Ishikawa (cell line): ENCODE measurements around the gene TMA7.

Source experiments
- CEBPB ChIP-seq: IDR thresholded peaks from 2 replicates; pipeline ENCODE4 v1.6.1; 2012
- CREB1 ChIP-seq: IDR thresholded peaks from 2 replicates; pipeline ENCODE4 v1.6.1; 2012; ENCODE audit warnings: low read depth
- EGR1 ChIP-seq: IDR thresholded peaks from 2 replicates; pipeline ENCODE4 v1.6.1; 2012
- EP300 ChIP-seq: IDR thresholded peaks from 2 replicates; pipeline ENCODE4 v1.6.1; 2012; ENCODE audit warnings: borderline replicate concordance
- NFIC ChIP-seq: IDR thresholded peaks from 2 replicates; pipeline ENCODE4 v1.6.1; 2012
- RAD21 ChIP-seq: IDR thresholded peaks from 2 replicates; pipeline ENCODE4 v1.6.1; 2012; ENCODE audit warnings: low read depth
- TAF1 ChIP-seq: IDR thresholded peaks from 2 replicates; pipeline ENCODE4 v1.6.1; 2012; ENCODE audit warnings: low read depth, mild to moderate bottlenecking
- TEAD4 ChIP-seq: IDR thresholded peaks from 2 replicates; pipeline ENCODE4 v1.6.1; 2012
- YY1 ChIP-seq: IDR thresholded peaks from 2 replicates; pipeline ENCODE4 v1.6.1; 2012; ENCODE audit warnings: low read depth
- ZBTB7A ChIP-seq: IDR thresholded peaks from 2 replicates; pipeline ENCODE4 v1.6.1; 2012; ENCODE audit warnings: low read depth
- TF ChIP-seq, protein P1 (sequence below): IDR thresholded peaks from 2 replicates; pipeline ENCODE4 v1.6.1; 2012
- TF ChIP-seq, protein P2 (sequence below): IDR thresholded peaks from 2 replicates; pipeline ENCODE4 v1.6.1; 2012; ENCODE audit warnings: low read depth, mild to moderate bottlenecking

GRCh38 chr3:48413611-48414010 is 26.4 kb upstream of the TMA7 start:
- TF ChIP-seq CEBPB = no peak
- no peak for TF ChIP-seq EGR1
- no peak for TF ChIP-seq ZBTB7A
- TF ChIP-seq RAD21 = no peak
- TF ChIP-seq, protein P1, sequence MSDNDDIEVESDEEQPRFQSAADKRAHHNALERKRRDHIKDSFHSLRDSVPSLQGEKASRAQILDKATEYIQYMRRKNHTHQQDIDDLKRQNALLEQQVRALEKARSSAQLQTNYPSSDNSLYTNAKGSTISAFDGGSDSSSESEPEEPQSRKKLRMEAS = no peak
- TF ChIP-seq, protein P2, sequence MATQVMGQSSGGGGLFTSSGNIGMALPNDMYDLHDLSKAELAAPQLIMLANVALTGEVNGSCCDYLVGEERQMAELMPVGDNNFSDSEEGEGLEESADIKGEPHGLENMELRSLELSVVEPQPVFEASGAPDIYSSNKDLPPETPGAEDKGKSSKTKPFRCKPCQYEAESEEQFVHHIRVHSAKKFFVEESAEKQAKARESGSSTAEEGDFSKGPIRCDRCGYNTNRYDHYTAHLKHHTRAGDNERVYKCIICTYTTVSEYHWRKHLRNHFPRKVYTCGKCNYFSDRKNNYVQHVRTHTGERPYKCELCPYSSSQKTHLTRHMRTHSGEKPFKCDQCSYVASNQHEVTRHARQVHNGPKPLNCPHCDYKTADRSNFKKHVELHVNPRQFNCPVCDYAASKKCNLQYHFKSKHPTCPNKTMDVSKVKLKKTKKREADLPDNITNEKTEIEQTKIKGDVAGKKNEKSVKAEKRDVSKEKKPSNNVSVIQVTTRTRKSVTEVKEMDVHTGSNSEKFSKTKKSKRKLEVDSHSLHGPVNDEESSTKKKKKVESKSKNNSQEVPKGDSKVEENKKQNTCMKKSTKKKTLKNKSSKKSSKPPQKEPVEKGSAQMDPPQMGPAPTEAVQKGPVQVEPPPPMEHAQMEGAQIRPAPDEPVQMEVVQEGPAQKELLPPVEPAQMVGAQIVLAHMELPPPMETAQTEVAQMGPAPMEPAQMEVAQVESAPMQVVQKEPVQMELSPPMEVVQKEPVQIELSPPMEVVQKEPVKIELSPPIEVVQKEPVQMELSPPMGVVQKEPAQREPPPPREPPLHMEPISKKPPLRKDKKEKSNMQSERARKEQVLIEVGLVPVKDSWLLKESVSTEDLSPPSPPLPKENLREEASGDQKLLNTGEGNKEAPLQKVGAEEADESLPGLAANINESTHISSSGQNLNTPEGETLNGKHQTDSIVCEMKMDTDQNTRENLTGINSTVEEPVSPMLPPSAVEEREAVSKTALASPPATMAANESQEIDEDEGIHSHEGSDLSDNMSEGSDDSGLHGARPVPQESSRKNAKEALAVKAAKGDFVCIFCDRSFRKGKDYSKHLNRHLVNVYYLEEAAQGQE = no peak
- TF ChIP-seq YY1 = no peak
- TF ChIP-seq TEAD4 = no peak
- TF ChIP-seq CREB1 = no peak
- no peak for TF ChIP-seq NFIC
- TF ChIP-seq EP300 = no peak
- TF ChIP-seq TAF1 = no peak
